ENCODE results near the gene UBASH3A.

Gene UBASH3A

DNA sequence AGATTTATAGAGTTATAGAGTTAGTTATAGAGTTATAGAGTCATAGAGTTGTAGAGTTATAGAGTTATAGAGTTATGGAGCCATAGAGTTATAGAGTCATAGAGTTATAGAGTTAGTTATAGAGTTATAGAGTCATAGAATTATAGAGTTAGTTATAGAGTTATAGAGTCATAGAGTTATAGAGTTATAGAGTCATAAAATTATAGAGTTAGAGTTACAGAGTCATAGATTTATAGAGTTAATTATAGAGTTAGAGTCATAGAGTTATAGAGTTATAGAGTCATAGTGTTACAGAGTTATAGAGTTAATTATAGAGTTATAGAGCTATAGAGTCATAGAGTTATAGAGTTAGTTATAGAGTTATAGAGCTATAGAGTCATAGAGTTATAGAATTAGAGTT, 32.1 kb downstream of the UBASH3A start (continued):
- TF ChIP-seq ZBTB26 (tag by site-specific recombination; optimal IDR thresholded peaks at IDR 0.05): no peak

DNA sequence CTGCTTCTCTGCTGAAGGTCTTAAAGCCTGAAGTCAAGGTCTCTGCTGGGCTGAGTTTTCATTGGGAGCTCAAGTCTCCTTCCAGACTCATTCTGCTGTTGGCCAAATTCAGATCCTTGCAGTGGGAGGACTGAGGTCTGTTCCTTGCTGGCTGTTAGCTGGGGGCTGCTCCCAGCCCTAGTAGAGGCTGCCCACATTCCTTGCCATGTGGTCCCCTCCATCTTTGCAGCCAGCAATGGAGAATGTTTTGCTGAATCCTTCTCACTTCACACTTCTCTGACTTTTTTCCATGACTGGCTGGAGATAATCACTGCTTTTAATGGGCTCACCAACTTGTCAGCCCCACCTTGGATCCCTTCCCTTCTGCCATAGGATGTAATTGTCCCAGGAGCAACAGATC, 33.2 kb downstream of the UBASH3A start:
- H3K4me3 ChIP-seq (ENCODE audit: low read depth, low read length): no peak overlapping the region
- no peaks in the 10 kb centered on the region for H3K36me3 ChIP-seq (ENCODE audit: control insufficient read depth in 2 of 2, insufficient read depth in 1 of 2, low read length in 2 of 2)
- no peaks in the 10 kb centered on the region for H3K9me3 ChIP-seq (ENCODE audit: control insufficient read depth, insufficient read depth, low read depth, low read length)
- POLR2A ChIA-PET: no interaction called here
- CTCF ChIA-PET: interaction anchor here (0.6 kb wide), 2 partner anchors 45 to 54 kb away, joined by 3 to 4 read pairs; no protein-coding TSS in a partner anchor
- TF ChIP-seq ZNF280D (tag by site-specific recombination; IDR thresholded peaks at IDR 0.05) (0 out of 2 replicates have a peak, but pooled peaks have one; percentile 24), ZNF514 (tag by site-specific recombination; IDR thresholded peaks at IDR 0.05) (no peak), ZBTB10 (tag by site-specific recombination; IDR thresholded peaks at IDR 0.05) (no peak), ZNF555 (tag by site-specific recombination; conservative IDR thresholded peaks at IDR 0.05) (no peak)
- TF ChIP-seq, protein P1, sequence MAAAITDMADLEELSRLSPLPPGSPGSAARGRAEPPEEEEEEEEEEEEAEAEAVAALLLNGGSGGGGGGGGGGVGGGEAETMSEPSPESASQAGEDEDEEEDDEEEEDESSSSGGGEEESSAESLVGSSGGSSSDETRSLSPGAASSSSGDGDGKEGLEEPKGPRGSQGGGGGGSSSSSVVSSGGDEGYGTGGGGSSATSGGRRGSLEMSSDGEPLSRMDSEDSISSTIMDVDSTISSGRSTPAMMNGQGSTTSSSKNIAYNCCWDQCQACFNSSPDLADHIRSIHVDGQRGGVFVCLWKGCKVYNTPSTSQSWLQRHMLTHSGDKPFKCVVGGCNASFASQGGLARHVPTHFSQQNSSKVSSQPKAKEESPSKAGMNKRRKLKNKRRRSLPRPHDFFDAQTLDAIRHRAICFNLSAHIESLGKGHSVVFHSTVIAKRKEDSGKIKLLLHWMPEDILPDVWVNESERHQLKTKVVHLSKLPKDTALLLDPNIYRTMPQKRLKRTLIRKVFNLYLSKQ (tag by site-specific recombination; IDR thresholded peaks at IDR 0.05; ENCODE audit: borderline replicate concordance): no peak
- H3K27ac ChIP-seq (ENCODE audit: extremely low read depth, low read depth, low read length): no peak overlapping the region
- no peaks in the 10 kb centered on the region for H3K4me1 ChIP-seq (ENCODE audit: control insufficient read depth, insufficient read depth, low read length)

DNA sequence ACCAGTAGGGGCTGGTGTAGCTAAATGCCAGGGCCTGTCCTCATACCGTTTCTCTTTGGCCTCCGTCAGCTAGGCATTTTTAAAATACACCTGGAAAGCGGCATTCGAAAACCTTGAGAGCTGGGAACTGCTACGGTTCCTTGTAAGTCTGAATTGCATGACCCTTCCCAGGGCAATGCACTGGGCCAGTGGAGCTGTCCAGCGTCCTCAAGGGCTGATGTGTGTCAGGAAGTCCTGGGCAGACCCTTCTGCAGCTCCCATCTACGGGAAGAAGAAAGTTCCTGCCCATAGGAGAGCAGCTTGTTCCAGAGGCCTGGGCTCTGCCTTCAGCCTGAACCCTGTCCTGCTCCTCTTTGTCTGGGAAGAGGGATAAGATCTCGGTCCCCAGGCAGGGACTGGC, 34.1 kb downstream of the UBASH3A start:
- TF ChIP-seq REST (tag by site-specific recombination; IDR thresholded peaks at IDR 0.05) (peak; percentile 95), SP3 (tag by site-specific recombination; IDR thresholded peaks at IDR 0.05) (no peak)
- Histone ChIP-seq H3K36me3 (ENCODE audit: control insufficient read depth in 2 of 2, insufficient read depth in 1 of 2, low read length in 2 of 2) (no peaks in the 10 kb centered on the region), H3K9me3 (ENCODE audit: control insufficient read depth, insufficient read depth, low read depth, low read length) (no peaks in the 10 kb centered on the region), H3K27ac (ENCODE audit: extremely low read depth, low read depth, low read length) (no peak overlapping the region), H3K4me3 (ENCODE audit: low read depth, low read length) (no peak overlapping the region), H3K4me1 (ENCODE audit: control insufficient read depth, insufficient read depth, low read length) (no peaks in the 10 kb centered on the region)
- POLR2A ChIA-PET: no interaction called here
- CTCF ChIA-PET: interaction anchor here (0.8 kb wide), 1 partner anchor 8 kb away, joined by 3 read pairs; no protein-coding TSS in a partner anchor
